GM21381 (cell line): ENCODE data around the gene STK10.

Experiments used
- ATAC-seq: cut with Tn5 transposase; IDR thresholded peaks from one replicate; pipeline ENCODE4 v1.9.1; 2021; ENCODE audit warnings: mild to moderate bottlenecking, moderate library complexity; ENCODE audit not compliant: unreplicated experiment

STK10 gene

GRCh38 chr5:172110921-172111851, 76.8 kb downstream of the STK10 start:
- peak; percentile 65 for ATAC-seq

DNA sequence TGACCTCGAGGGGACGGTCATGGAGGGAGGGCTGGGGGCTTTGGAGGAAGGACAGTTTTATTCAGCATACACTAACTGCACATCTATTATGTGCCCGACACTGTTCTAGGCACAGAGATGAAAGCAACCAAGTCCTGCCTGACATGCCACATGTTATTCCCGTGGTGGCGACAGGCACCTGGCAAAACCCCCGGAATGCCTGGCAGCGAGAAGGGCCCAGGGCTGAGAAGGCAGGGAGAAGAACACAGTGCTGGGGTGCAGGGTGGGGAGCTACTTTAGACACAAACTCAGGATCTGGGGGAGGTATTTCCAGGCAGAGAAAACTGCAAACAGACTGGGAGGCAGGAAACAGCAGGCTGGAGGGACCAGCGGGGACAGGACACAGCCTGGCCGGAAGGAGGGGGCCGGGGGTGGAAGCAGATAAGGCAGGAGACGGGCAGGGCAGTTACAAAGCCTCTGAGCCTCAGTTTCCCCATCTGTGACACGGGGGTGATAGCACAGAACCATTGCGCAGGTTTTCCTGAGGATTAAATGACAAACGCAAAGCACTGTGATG, 77.7 kb downstream of the STK10 start:
- no peak for ATAC-seq

- ATAC-seq, result no peak
These were observed 78.3 kb downstream of the STK10 start for GRCh38 chr5:172109749-172110148.

GRCh38 chr5:172107571-172107970, 80.5 kb downstream of the STK10 start:
- no peak for ATAC-seq

- ATAC-seq, result no peak
These were observed 81.3 kb downstream of the STK10 start for GRCh38 chr5:172106511-172107356.

DNA sequence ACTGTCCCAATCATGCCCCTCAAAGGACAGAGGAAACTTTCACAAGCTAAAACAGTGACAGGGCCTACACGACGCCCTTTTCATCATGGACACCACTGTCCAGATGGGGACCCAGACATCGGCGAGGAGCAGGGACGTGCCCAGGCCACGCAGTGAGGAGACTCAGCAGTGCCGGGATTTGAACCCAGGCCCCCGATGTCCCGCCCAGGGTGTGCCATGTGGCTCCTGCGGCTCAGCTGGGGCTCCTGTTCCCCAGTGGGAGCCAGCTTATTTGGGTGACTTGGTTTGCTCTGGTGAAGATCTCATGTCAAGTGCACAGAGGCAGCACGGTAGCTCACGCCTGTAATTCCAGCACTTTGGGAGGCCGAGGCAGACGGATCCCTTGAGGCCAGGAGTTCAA, 82.2 kb downstream of the STK10 start:
- no peak for ATAC-seq

GRCh38 chr5:172104801-172105701, 83.0 kb downstream of the STK10 start:
- ATAC-seq, result no peak

DNA sequence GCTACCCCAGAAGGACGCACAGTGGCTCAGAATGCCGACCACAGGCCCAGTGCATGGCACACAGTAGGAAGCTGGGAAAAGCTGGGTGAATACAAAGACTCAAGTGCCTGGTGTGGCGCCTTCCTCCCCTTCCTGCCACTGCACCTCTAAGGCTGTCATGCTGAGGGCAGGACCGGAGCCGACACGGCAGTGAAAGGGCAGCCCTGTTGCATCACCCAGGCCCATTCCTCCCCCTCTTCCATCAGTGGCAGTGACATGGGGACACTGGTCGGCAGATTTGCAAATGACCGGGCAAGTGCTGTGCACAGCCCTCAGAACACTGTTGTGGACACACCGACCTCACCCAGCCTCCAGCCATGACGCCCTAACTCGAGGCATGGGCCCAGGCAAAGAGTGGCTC, 84.0 kb downstream of the STK10 start:
- no peak for ATAC-seq

GRCh38 chr5:172102913-172103626, 85.0 kb downstream of the STK10 start:
- ATAC-seq, result no peak

GRCh38 chr5:172102218-172102870, 85.7 kb downstream of the STK10 start:
- ATAC-seq, result no peak

- no peak for ATAC-seq
These were observed 86.3 kb downstream of the STK10 start for GRCh38 chr5:172101547-172102217.

- no peak for ATAC-seq
These were observed 89.1 kb downstream of the STK10 start for GRCh38 chr5:172098883-172099282.

GRCh38 chr5:172098046-172098445, 90.0 kb downstream of the STK10 start:
- ATAC-seq, result no peak

- ATAC-seq, result no peak
These were observed 90.7 kb downstream of the STK10 start for GRCh38 chr5:172097356-172097755.

GRCh38 chr5:172096207-172096940, 91.7 kb downstream of the STK10 start:
- no peak for ATAC-seq

DNA sequence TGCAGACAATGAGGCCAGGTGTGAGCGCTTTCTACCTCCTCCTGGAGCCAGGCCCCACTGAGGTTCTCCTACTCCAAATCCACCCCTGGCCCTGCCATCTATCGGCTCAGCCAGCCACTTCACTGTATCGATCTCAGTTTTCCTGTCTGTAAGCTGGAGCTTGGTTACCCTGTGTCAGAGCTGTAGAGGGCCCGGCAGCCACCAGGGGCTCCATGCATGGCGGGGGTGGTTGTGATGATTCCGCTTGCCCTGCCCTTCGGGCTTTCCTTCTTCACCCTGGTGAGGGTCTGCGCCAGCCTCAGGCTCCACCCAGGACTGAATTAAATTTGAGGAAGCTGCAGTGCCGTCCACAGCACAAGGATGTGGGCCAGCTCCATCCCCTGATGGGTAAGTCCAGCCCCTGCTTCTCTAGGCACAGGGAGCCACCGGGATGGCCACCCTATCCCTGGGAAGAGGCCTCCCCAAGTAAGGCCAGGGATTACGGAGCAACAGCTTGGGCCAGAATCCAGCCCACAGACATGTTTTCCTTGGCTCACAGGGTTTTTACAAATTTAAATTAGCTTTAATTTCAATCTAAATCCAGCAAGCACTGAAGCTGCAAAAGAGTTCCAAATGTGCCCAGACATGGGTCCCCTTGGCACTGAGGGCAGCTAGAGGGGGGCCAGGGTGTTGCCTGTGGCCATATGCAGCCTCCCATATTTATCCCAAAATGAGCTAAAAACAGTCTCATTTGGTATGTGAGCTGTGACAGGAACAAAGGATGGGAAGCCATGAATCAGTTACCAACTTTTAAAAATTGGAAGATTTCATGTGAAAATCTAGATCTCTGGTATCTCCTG, 92.4 kb downstream of the STK10 start:
- ATAC-seq, result no peak

DNA sequence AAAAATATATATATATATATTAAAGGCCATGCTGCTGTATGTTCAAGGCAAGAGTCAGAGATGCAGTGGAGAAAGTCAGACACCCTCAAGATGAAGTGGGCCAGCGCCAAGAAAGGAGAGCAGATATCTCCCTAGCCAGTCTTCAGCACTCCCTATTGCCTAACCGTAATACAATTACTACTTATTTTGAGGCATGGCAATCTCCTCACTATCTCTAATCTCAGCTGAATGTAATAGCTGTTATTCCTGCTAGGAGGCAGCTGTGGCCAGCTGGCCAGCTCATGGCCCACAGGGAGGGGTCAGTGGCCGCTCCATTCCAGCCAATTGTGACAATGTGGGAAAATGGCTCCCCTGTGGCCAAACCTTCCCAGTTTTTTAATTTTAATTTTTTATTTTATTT, 94.1 kb downstream of the STK10 start:
- ATAC-seq, result no peak
